GM12878 (cell line): ENCODE results near the gene GNB3. TPM values are rescaled to one million over a fixed set of nuclear protein-coding genes. Genes with fewer than 3 reads are reported as not detected.

Source experiments
- E4F1 ChIP-seq: fragments of 450-650 bp; IDR thresholded peaks from 2 replicates; pipeline ENCODE4 v1.6.1; 2018; ENCODE audit warnings: borderline replicate concordance, mild to moderate bottlenecking; ENCODE audit not compliant: partially characterized antibody
- EED ChIP-seq: sonication (generic); IDR thresholded peaks from 2 replicates; pipeline ENCODE4 v1.6.1; 2016; ENCODE audit warnings: antibody characterized with exemption, low read depth
- MEF2A ChIP-seq: IDR thresholded peaks from 2 replicates; pipeline ENCODE4 v1.6.1; 2011; ENCODE audit warnings: low read depth, mild to moderate bottlenecking, low read length, moderate library complexity; ENCODE audit not compliant: insufficient read depth
- MTA3 ChIP-seq: IDR thresholded peaks from 2 replicates; pipeline ENCODE4 v1.6.1; 2012; ENCODE audit warnings: low read length, inconsistent platforms, borderline replicate concordance
- NR2C2 ChIP-seq: IDR thresholded peaks from 2 replicates; pipeline ENCODE4 v1.6.1; 2011; ENCODE audit warnings: borderline replicate concordance, low read depth; ENCODE audit not compliant: control insufficient read depth, insufficient read length
- NR2F1 ChIP-seq: fragments of 450-650 bp; conservative IDR thresholded peaks from 2 replicates; pipeline ENCODE4 v1.6.1; 2017; ENCODE audit warnings: mild to moderate bottlenecking
- POLR2AphosphoS2 ChIP-seq: IDR thresholded peaks from 2 replicates; pipeline ENCODE4 v1.6.1; 2011; ENCODE audit warnings: low read depth, mild to moderate bottlenecking, low read length, improper control_type of control experiment, moderate library complexity
- RAD51 ChIP-seq: fragments of 450-650 bp; IDR thresholded peaks from 2 replicates; pipeline ENCODE4 v1.6.1; 2016; ENCODE audit warnings: moderate library complexity, mild to moderate bottlenecking, inconsistent platforms
- RBBP5 ChIP-seq: fragments of 200-600 bp; sonication (generic); conservative IDR thresholded peaks from 2 replicates; pipeline ENCODE4 v1.6.1; 2016
- RELA ChIP-seq: fragments of 450-650 bp; IDR thresholded peaks from 2 replicates; pipeline ENCODE4 v1.8.0; 2014; ENCODE audit warnings: borderline replicate concordance; ENCODE audit not compliant: partially characterized antibody
- TBL1XR1 ChIP-seq: IDR thresholded peaks from 2 replicates; pipeline ENCODE4 v1.6.1; 2012; ENCODE audit warnings: low read depth, low read length, improper control_type of control experiment
- ZBED1 ChIP-seq: IDR thresholded peaks from 2 replicates; pipeline ENCODE4 v1.6.1; 2016; ENCODE audit warnings: borderline replicate concordance
- ZNF24 ChIP-seq: fragments of 450-650 bp; IDR thresholded peaks from 2 replicates; pipeline ENCODE4 v1.6.1; 2017; ENCODE audit warnings: antibody characterized with exemption, mild to moderate bottlenecking
- polyA plus RNA-seq, 11 experiments: library from polyadenylated mRNA; depleted of rRNA in 4 of 11; unstranded in 6 of 11; stranded (reverse) in 5 of 11; fragments of >200 nt; fragmentation: Nextera tagmentation in 4 of 11; fragmentation: Illumina TruSeq in 1 of 11; extraction: Ambion mirVana in 4 of 11; extraction: Trizol in 1 of 11; gene quantifications; 1 replicate in 1 of 11; 2 replicates in 10 of 11; pipeline versions ENCODE4 v1.2.1 to v1.2.3, GENCODE V29; 2011 to 2016; ENCODE audit warnings: inconsistent platforms in 2 of 11, missing spikeins in 2 of 11, low read depth in 1 of 11
- total RNA-seq, 4 experiments: library from RNA; depleted of rRNA in 3 of 4; stranded (reverse); fragments of >200 nt in 3 of 4; fragmentation: Illumina TruSeq in 1 of 4; extraction: Trizol in 1 of 4; gene quantifications; 2 replicates each; pipeline versions ENCODE4 v1.2.1 to v1.2.3, GENCODE V29; 2013 to 2021
- TF ChIP-seq, protein P1 (sequence below): IDR thresholded peaks from 2 replicates; pipeline ENCODE4 v1.6.1; 2011; ENCODE audit warnings: low read depth, low read length, improper control_type of control experiment, borderline replicate concordance
- TF ChIP-seq, protein P2 (sequence below): IDR thresholded peaks from 2 replicates; pipeline ENCODE4 v1.6.1; 2012; ENCODE audit warnings: improper control_type of control experiment, low read depth, low read length; ENCODE audit not compliant: insufficient replicate concordance
- TF ChIP-seq, protein P3 (sequence below): fragments of 450-650 bp; conservative IDR thresholded peaks from 2 replicates; pipeline ENCODE4 v1.6.1; 2017; ENCODE audit warnings: mild to moderate bottlenecking, moderate library complexity
- TF ChIP-seq, protein P4 (sequence below): IDR thresholded peaks from 2 replicates; pipeline ENCODE4 v1.6.1; 2012; ENCODE audit warnings: low read depth, low read length, improper control_type of control experiment

Gene GNB3
- total and polyA plus RNA-seq, 10 of the 15 experiments (the other 5 are each of a cell fraction or from before 2014, with no cell fraction given), result 0.05 to 1.1 (median 0.36) TPM

GRCh38 chr12:6890789-6891645, 50.3 kb downstream of the GNB3 start (continued):
- TF ChIP-seq ZNF24 (peak; percentile 86), NR2C2 (no peak), RAD51 (peak; percentile 77), E4F1 (no peak), RBBP5 (no peak), ZBED1 (no peak), POLR2AphosphoS2 (peak; percentile 14; the same call in 1 of the 2 replicates), MTA3 (no peak), EED (no peak), NR2F1 (peak; percentile 45; the same call in 1 of the 2 replicates), RELA (peak; percentile 94), MEF2A (peak; percentile 56; the same call in 1 of the 2 replicates), TBL1XR1 (0 out of 2 replicates have a peak, but pooled peaks have one; percentile 49)
- TF ChIP-seq, protein P1, sequence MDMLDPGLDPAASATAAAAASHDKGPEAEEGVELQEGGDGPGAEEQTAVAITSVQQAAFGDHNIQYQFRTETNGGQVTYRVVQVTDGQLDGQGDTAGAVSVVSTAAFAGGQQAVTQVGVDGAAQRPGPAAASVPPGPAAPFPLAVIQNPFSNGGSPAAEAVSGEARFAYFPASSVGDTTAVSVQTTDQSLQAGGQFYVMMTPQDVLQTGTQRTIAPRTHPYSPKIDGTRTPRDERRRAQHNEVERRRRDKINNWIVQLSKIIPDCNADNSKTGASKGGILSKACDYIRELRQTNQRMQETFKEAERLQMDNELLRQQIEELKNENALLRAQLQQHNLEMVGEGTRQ, result peak; percentile 89
- TF ChIP-seq, protein P2, sequence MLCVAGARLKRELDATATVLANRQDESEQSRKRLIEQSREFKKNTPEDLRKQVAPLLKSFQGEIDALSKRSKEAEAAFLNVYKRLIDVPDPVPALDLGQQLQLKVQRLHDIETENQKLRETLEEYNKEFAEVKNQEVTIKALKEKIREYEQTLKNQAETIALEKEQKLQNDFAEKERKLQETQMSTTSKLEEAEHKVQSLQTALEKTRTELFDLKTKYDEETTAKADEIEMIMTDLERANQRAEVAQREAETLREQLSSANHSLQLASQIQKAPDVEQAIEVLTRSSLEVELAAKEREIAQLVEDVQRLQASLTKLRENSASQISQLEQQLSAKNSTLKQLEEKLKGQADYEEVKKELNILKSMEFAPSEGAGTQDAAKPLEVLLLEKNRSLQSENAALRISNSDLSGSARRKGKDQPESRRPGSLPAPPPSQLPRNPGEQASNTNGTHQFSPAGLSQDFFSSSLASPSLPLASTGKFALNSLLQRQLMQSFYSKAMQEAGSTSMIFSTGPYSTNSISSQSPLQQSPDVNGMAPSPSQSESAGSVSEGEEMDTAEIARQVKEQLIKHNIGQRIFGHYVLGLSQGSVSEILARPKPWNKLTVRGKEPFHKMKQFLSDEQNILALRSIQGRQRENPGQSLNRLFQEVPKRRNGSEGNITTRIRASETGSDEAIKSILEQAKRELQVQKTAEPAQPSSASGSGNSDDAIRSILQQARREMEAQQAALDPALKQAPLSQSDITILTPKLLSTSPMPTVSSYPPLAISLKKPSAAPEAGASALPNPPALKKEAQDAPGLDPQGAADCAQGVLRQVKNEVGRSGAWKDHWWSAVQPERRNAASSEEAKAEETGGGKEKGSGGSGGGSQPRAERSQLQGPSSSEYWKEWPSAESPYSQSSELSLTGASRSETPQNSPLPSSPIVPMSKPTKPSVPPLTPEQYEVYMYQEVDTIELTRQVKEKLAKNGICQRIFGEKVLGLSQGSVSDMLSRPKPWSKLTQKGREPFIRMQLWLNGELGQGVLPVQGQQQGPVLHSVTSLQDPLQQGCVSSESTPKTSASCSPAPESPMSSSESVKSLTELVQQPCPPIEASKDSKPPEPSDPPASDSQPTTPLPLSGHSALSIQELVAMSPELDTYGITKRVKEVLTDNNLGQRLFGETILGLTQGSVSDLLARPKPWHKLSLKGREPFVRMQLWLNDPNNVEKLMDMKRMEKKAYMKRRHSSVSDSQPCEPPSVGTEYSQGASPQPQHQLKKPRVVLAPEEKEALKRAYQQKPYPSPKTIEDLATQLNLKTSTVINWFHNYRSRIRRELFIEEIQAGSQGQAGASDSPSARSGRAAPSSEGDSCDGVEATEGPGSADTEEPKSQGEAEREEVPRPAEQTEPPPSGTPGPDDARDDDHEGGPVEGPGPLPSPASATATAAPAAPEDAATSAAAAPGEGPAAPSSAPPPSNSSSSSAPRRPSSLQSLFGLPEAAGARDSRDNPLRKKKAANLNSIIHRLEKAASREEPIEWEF, result no peak
- TF ChIP-seq, protein P3, sequence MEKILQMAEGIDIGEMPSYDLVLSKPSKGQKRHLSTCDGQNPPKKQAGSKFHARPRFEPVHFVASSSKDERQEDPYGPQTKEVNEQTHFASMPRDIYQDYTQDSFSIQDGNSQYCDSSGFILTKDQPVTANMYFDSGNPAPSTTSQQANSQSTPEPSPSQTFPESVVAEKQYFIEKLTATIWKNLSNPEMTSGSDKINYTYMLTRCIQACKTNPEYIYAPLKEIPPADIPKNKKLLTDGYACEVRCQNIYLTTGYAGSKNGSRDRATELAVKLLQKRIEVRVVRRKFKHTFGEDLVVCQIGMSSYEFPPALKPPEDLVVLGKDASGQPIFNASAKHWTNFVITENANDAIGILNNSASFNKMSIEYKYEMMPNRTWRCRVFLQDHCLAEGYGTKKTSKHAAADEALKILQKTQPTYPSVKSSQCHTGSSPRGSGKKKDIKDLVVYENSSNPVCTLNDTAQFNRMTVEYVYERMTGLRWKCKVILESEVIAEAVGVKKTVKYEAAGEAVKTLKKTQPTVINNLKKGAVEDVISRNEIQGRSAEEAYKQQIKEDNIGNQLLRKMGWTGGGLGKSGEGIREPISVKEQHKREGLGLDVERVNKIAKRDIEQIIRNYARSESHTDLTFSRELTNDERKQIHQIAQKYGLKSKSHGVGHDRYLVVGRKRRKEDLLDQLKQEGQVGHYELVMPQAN, result peak; percentile 74; the same call in 1 of the 2 replicates
- TF ChIP-seq, protein P4, sequence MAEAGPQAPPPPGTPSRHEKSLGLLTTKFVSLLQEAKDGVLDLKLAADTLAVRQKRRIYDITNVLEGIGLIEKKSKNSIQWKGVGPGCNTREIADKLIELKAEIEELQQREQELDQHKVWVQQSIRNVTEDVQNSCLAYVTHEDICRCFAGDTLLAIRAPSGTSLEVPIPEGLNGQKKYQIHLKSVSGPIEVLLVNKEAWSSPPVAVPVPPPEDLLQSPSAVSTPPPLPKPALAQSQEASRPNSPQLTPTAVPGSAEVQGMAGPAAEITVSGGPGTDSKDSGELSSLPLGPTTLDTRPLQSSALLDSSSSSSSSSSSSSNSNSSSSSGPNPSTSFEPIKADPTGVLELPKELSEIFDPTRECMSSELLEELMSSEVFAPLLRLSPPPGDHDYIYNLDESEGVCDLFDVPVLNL, result no peak
